DOHH2 (cell line): Measurements from ENCODE around the gene MMRN2.

Source experiments
- EZH2phosphoT487 ChIP-seq: fragments of 200-600 bp; sonication (generic); IDR thresholded peaks from 2 replicates; pipeline ENCODE4 v1.6.1; 2017; ENCODE audit warnings: borderline replicate concordance, mild to moderate bottlenecking, antibody characterized with exemption, low read length, moderate library complexity, mixed read lengths
- TF ChIP-seq, protein P1 (sequence below): fragments of 200-600 bp; sonication (generic); IDR thresholded peaks from one replicate; pipeline ENCODE4 v1.5.1; 2014; ENCODE audit warnings: antibody characterized with exemption, mild to moderate bottlenecking, low read depth, low read length; ENCODE audit not compliant: poor library complexity, severe bottlenecking

DNA sequence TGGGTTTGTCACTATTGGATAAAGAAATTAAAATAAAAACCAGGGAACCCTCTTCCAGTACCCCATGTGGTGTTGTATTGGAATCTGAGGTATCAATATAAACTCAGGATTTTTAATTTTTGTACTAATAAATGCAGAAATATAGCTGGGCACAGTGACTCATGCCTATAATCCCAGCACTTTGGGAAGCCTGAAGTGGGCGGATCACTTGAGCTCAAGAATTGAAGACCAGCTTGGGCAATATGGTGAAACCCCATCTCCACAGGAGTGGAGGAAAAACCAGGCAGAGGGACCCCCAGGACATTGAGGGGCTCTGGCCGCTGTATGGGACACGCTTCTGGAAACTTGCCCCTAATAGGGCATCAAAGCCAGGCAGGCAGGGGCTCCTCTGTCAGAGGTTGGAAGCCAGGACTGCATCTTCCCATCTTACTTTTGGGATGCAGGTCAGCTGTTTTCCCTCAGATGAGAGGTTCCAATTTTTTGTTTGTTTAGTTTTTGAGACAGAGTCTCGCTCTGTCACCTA is 21.9 kb upstream of the MMRN2 start:
- TF ChIP-seq, protein P1, sequence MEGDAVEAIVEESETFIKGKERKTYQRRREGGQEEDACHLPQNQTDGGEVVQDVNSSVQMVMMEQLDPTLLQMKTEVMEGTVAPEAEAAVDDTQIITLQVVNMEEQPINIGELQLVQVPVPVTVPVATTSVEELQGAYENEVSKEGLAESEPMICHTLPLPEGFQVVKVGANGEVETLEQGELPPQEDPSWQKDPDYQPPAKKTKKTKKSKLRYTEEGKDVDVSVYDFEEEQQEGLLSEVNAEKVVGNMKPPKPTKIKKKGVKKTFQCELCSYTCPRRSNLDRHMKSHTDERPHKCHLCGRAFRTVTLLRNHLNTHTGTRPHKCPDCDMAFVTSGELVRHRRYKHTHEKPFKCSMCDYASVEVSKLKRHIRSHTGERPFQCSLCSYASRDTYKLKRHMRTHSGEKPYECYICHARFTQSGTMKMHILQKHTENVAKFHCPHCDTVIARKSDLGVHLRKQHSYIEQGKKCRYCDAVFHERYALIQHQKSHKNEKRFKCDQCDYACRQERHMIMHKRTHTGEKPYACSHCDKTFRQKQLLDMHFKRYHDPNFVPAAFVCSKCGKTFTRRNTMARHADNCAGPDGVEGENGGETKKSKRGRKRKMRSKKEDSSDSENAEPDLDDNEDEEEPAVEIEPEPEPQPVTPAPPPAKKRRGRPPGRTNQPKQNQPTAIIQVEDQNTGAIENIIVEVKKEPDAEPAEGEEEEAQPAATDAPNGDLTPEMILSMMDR: no peak
- no peak for TF ChIP-seq EZH2phosphoT487
